ENCODE measurements around the gene PEX5L.

PEX5L gene

GRCh38 chr3:179961071-179961702 is 75.5 kb downstream of the PEX5L start:
- no peak overlapping the region for H3K18ac ChIP-seq (ENCODE audit: low read length)
- WGBS (ENCODE audit: extremely low coverage, insufficient coverage, low lambda C conversion rate) = no CpG with 5 or more reads among the region's 6 CpGs
- no peaks in the 10 kb centered on the region for H3K79me1 ChIP-seq (ENCODE audit: low read length)

GRCh38 chr3:179958759-179959158 is 78.0 kb downstream of the PEX5L start:
- Histone ChIP-seq H3K56ac (ENCODE audit: low read length) (no peak overlapping the region), H3K4me1 (ENCODE audit: control insufficient read depth, low read depth, low read length) (no peaks in the 10 kb centered on the region), H3K27me3 (ENCODE audit: insufficient read depth, low read length, poor library complexity) (no peaks in the 10 kb centered on the region), H2AK5ac (ENCODE audit: low read length) (no peak overlapping the region), H3K4me2 (ENCODE audit: low read length) (no peak overlapping the region), H2BK15ac (replicated peaks; ENCODE audit: low read depth) (no peak overlapping the region), H3K79me2 (ENCODE audit: control insufficient read depth, insufficient read depth, low read length) (no peaks in the 10 kb centered on the region), H3K4ac (ENCODE audit: low read depth, low read length) (no peak overlapping the region), H3K23ac (ENCODE audit: low read length) (no peak overlapping the region), H3K18ac (ENCODE audit: low read length) (no peak overlapping the region), H4K8ac (ENCODE audit: low read depth, low read length) (no peak overlapping the region), H3K9ac (ENCODE audit: low read length) (no peak overlapping the region), H3K4me3 (ENCODE audit: low read length) (no peak overlapping the region), H3K36me3 (ENCODE audit: control insufficient read depth, insufficient read depth, low read length) (no peaks in the 10 kb centered on the region), H4K5ac (ENCODE audit: low read length) (no peak overlapping the region), H2BK120ac (ENCODE audit: low read depth, low read length) (no peak overlapping the region), H2BK5ac (ENCODE audit: low read length) (no peak overlapping the region), H3K27ac (ENCODE audit: low read depth, low read length) (no peak overlapping the region), H3K79me1 (ENCODE audit: low read length) (no peaks in the 10 kb centered on the region)
- no peak for DNase-seq
- WGBS (ENCODE audit: extremely low coverage, insufficient coverage, low lambda C conversion rate) = no CpG with 5 or more reads among the region's 9 CpGs

More at GRCh38 chr3:179961071-179961702, 75.5 kb downstream of the PEX5L start:
- H2AK5ac ChIP-seq (ENCODE audit: low read length) = no peak overlapping the region
- no peak overlapping the region for H3K56ac ChIP-seq (ENCODE audit: low read length)
- H2BK5ac ChIP-seq (ENCODE audit: low read length) = no peak overlapping the region
- no peak overlapping the region for H4K8ac ChIP-seq (ENCODE audit: low read depth, low read length)
- no peaks in the 10 kb centered on the region for H3K4me1 ChIP-seq (ENCODE audit: control insufficient read depth, low read depth, low read length)
- no peak overlapping the region for H3K4me3 ChIP-seq (ENCODE audit: low read length)
- H3K4ac ChIP-seq (ENCODE audit: low read depth, low read length) = no peak overlapping the region
- no peaks in the 10 kb centered on the region for H3K36me3 ChIP-seq (ENCODE audit: control insufficient read depth, insufficient read depth, low read length)
- H3K27ac ChIP-seq (ENCODE audit: low read depth, low read length) = no peak overlapping the region
- no peak overlapping the region for H2BK120ac ChIP-seq (ENCODE audit: low read depth, low read length)
- no peak overlapping the region for H4K5ac ChIP-seq (ENCODE audit: low read length)
- no peaks in the 10 kb centered on the region for H3K79me2 ChIP-seq (ENCODE audit: control insufficient read depth, insufficient read depth, low read length)
- H3K27me3 ChIP-seq (ENCODE audit: insufficient read depth, low read length, poor library complexity) = no peaks in the 10 kb centered on the region
- H3K9ac ChIP-seq (ENCODE audit: low read length) = no peak overlapping the region
- H2BK15ac ChIP-seq (replicated peaks; ENCODE audit: low read depth) = no peak overlapping the region
- H3K4me2 ChIP-seq (ENCODE audit: low read length) = no peak overlapping the region
- DNase-seq = no peak
- H3K23ac ChIP-seq (ENCODE audit: low read length) = no peak overlapping the region

- Histone ChIP-seq H3K4me2 (ENCODE audit: low read length) (no peak overlapping the region), H2BK15ac (replicated peaks; ENCODE audit: low read depth) (no peak overlapping the region), H2AK5ac (ENCODE audit: low read length) (no peak overlapping the region), H3K23ac (ENCODE audit: low read length) (no peak overlapping the region), H3K9ac (ENCODE audit: low read length) (no peak overlapping the region), H4K5ac (ENCODE audit: low read length) (no peak overlapping the region), H3K79me1 (ENCODE audit: low read length) (no peaks in the 10 kb centered on the region), H4K8ac (ENCODE audit: low read depth, low read length) (no peak overlapping the region), H2BK120ac (ENCODE audit: low read depth, low read length) (no peak overlapping the region), H3K27ac (ENCODE audit: low read depth, low read length) (no peak overlapping the region), H3K56ac (ENCODE audit: low read length) (no peak overlapping the region), H3K4ac (ENCODE audit: low read depth, low read length) (no peak overlapping the region), H2BK5ac (ENCODE audit: low read length) (no peak overlapping the region), H3K18ac (ENCODE audit: low read length) (no peak overlapping the region), H3K36me3 (ENCODE audit: control insufficient read depth, insufficient read depth, low read length) (no peaks in the 10 kb centered on the region), H3K4me3 (ENCODE audit: low read length) (no peak overlapping the region), H3K79me2 (ENCODE audit: control insufficient read depth, insufficient read depth, low read length) (no peaks in the 10 kb centered on the region), H3K4me1 (ENCODE audit: control insufficient read depth, low read depth, low read length) (no peaks in the 10 kb centered on the region), H3K27me3 (ENCODE audit: insufficient read depth, low read length, poor library complexity) (no peaks in the 10 kb centered on the region)
- WGBS (ENCODE audit: extremely low coverage, insufficient coverage, low lambda C conversion rate) = no CpG with 5 or more reads among the region's 2 CpGs
- DNase-seq = no peak
Measured at GRCh38 chr3:179958143-179958542, 78.6 kb downstream of the PEX5L start.

DNA sequence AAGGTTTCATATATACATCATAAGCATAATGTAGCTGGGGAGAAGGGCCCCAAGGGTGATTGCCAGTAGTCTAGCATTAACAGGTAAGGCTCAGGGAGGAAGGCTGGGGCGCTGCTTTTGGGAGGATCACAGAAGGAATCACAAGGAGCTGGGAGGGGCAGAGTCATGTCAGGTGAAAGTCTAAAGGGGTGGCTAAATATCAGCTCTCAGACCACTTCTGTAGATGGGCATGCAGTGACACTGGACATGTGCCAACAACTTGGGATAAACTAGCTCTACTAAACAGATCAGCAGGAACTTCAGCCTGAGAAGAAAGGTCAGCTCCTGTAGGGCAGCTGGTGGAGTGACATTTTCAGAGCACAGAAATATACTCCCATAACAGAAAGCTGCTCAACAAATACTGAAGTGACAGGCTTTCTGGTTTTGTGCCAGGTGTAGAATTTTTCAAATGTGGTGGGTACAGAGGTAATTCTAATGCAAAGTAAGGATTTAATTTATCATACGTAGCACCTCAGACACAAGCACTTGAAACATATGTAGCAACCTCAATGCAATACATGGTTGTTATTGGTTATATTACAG is 79.4 kb downstream of the PEX5L start:
- no peak overlapping the region for H2BK120ac ChIP-seq (ENCODE audit: low read depth, low read length)
- no peak for DNase-seq
- H3K9ac ChIP-seq (ENCODE audit: low read length) = no peak overlapping the region
- H3K18ac ChIP-seq (ENCODE audit: low read length) = no peak overlapping the region
- H4K5ac ChIP-seq (ENCODE audit: low read length) = no peak overlapping the region
- H3K27ac ChIP-seq (ENCODE audit: low read depth, low read length) = no peak overlapping the region
- H3K4me2 ChIP-seq (ENCODE audit: low read length) = no peak overlapping the region
- no CpG with 5 or more reads among the region's 2 CpGs for whole genome bisulfite sequencing (ENCODE audit: extremely low coverage, insufficient coverage, low lambda C conversion rate)
- H4K8ac ChIP-seq (ENCODE audit: low read depth, low read length) = no peak overlapping the region
- H3K36me3 ChIP-seq (ENCODE audit: control insufficient read depth, insufficient read depth, low read length) = no peaks in the 10 kb centered on the region
- no peak overlapping the region for H3K4me3 ChIP-seq (ENCODE audit: low read length)
- H3K4me1 ChIP-seq (ENCODE audit: control insufficient read depth, low read depth, low read length) = no peaks in the 10 kb centered on the region
- no peaks in the 10 kb centered on the region for H3K79me2 ChIP-seq (ENCODE audit: control insufficient read depth, insufficient read depth, low read length)
- H3K23ac ChIP-seq (ENCODE audit: low read length) = no peak overlapping the region
- no peaks in the 10 kb centered on the region for H3K27me3 ChIP-seq (ENCODE audit: insufficient read depth, low read length, poor library complexity)
- no peak overlapping the region for H2AK5ac ChIP-seq (ENCODE audit: low read length)
- H2BK15ac ChIP-seq (replicated peaks; ENCODE audit: low read depth) = no peak overlapping the region
- H3K79me1 ChIP-seq (ENCODE audit: low read length) = no peaks in the 10 kb centered on the region
- no peak overlapping the region for H3K56ac ChIP-seq (ENCODE audit: low read length)
- H3K4ac ChIP-seq (ENCODE audit: low read depth, low read length) = no peak overlapping the region
- H2BK5ac ChIP-seq (ENCODE audit: low read length) = no peak overlapping the region

GRCh38 chr3:179956416-179956830 is 80.3 kb downstream of the PEX5L start:
- Histone ChIP-seq H3K4ac (ENCODE audit: low read depth, low read length) (no peak overlapping the region), H3K36me3 (ENCODE audit: control insufficient read depth, insufficient read depth, low read length) (no peaks in the 10 kb centered on the region), H3K27me3 (ENCODE audit: insufficient read depth, low read length, poor library complexity) (no peaks in the 10 kb centered on the region), H3K4me3 (ENCODE audit: low read length) (no peak overlapping the region), H2AK5ac (ENCODE audit: low read length) (no peak overlapping the region), H3K18ac (ENCODE audit: low read length) (no peak overlapping the region), H3K23ac (ENCODE audit: low read length) (no peak overlapping the region), H3K9ac (ENCODE audit: low read length) (no peak overlapping the region), H2BK15ac (replicated peaks; ENCODE audit: low read depth) (no peak overlapping the region), H2BK5ac (ENCODE audit: low read length) (no peak overlapping the region), H3K79me2 (ENCODE audit: control insufficient read depth, insufficient read depth, low read length) (no peaks in the 10 kb centered on the region), H4K8ac (ENCODE audit: low read depth, low read length) (no peak overlapping the region), H2BK120ac (ENCODE audit: low read depth, low read length) (no peak overlapping the region), H3K27ac (ENCODE audit: low read depth, low read length) (no peak overlapping the region), H3K79me1 (ENCODE audit: low read length) (no peaks in the 10 kb centered on the region), H3K4me1 (ENCODE audit: control insufficient read depth, low read depth, low read length) (no peaks in the 10 kb centered on the region), H3K4me2 (ENCODE audit: low read length) (no peak overlapping the region), H3K56ac (ENCODE audit: low read length) (no peak overlapping the region), H4K5ac (ENCODE audit: low read length) (no peak overlapping the region)
- no CpG with 5 or more reads among the region's 7 CpGs for WGBS (ENCODE audit: extremely low coverage, insufficient coverage, low lambda C conversion rate)
- DNase-seq = no peak

- Histone ChIP-seq H3K79me2 (ENCODE audit: control insufficient read depth, insufficient read depth, low read length) (no peaks in the 10 kb centered on the region), H3K4me3 (ENCODE audit: low read length) (no peak overlapping the region), H2BK120ac (ENCODE audit: low read depth, low read length) (no peak overlapping the region), H4K5ac (ENCODE audit: low read length) (no peak overlapping the region), H3K79me1 (ENCODE audit: low read length) (no peaks in the 10 kb centered on the region), H2BK15ac (replicated peaks; ENCODE audit: low read depth) (no peak overlapping the region), H3K4me1 (ENCODE audit: control insufficient read depth, low read depth, low read length) (no peaks in the 10 kb centered on the region), H4K8ac (ENCODE audit: low read depth, low read length) (no peak overlapping the region), H3K4me2 (ENCODE audit: low read length) (no peak overlapping the region), H3K4ac (ENCODE audit: low read depth, low read length) (no peak overlapping the region), H2BK5ac (ENCODE audit: low read length) (no peak overlapping the region), H3K27me3 (ENCODE audit: insufficient read depth, low read length, poor library complexity) (no peaks in the 10 kb centered on the region), H3K56ac (ENCODE audit: low read length) (no peak overlapping the region), H3K18ac (ENCODE audit: low read length) (no peak overlapping the region), H3K23ac (ENCODE audit: low read length) (no peak overlapping the region), H3K27ac (ENCODE audit: low read depth, low read length) (no peak overlapping the region), H3K36me3 (ENCODE audit: control insufficient read depth, insufficient read depth, low read length) (no peaks in the 10 kb centered on the region), H3K9ac (ENCODE audit: low read length) (no peak overlapping the region), H2AK5ac (ENCODE audit: low read length) (no peak overlapping the region)
- no peak for DNase-seq
- WGBS (ENCODE audit: extremely low coverage, insufficient coverage, low lambda C conversion rate) = no CpG with 5 or more reads among the region's 3 CpGs
Measured at GRCh38 chr3:179955809-179956208, 80.9 kb downstream of the PEX5L start.
